Right atrium auricular region (tissue), 2 donors: Measurements from ENCODE around the gene SLC2A11. TPM values are rescaled to one million over a fixed set of nuclear protein-coding genes. Genes with fewer than 3 reads are reported as not detected.

Experiments
- DNase-seq: peaks from one replicate; pipeline ENCODE4 v3.0.0-alpha.2; 2019; ENCODE audit warnings: low spot score
- H3K27ac ChIP-seq, 2 donors: fragments of 200-600 bp; sonication (generic); 1 replicate in 1 of 2; 2 replicates in 1 of 2; pipeline ENCODE4 v1.5.1; 2016 to 2019
- H3K27me3 ChIP-seq, 2 donors: fragments of 200-600 bp; sonication (generic); one replicate each; pipeline versions ENCODE4 v1.5.1 to v1.6.0; 2017 to 2019
- H3K36me3 ChIP-seq: fragments of 200-600 bp; sonication (generic); one replicate; pipeline ENCODE4 v1.5.1; 2016
- H3K4me1 ChIP-seq, 2 donors: fragments of 200-600 bp; sonication (generic); one replicate each; pipeline versions ENCODE4 v1.5.1 to v1.6.0; 2017 to 2019
- H3K4me3 ChIP-seq, 2 donors: fragments of 200-600 bp; sonication (generic); 1 replicate in 1 of 2; 2 replicates in 1 of 2; pipeline ENCODE4 v1.5.1; 2017 to 2019; ENCODE audit warnings: mild to moderate bottlenecking in 1 of 2, moderate library complexity in 1 of 2
- H3K9me3 ChIP-seq, 2 donors: fragments of 200-600 bp; sonication (generic); one replicate each; pipeline ENCODE4 v1.5.1; 2019
- total RNA-seq, 2 donors: library from RNA; depleted of rRNA; stranded (reverse); fragments of >200 nt; gene quantifications; one replicate each; pipeline ENCODE4 v1.1.0, GENCODE V29; 2016
- TF ChIP-seq, protein P1 (sequence below), 2 donors: fragments of 200-600 bp; sonication (generic); IDR thresholded peaks; one replicate each; pipeline ENCODE4 v1.5.1; 2019; ENCODE audit warnings: antibody characterized with exemption in 2 of 2

SLC2A11 gene
- total RNA-seq, 2 donors from 2014 or later: 10.6 to 15.5 TPM

DNA sequence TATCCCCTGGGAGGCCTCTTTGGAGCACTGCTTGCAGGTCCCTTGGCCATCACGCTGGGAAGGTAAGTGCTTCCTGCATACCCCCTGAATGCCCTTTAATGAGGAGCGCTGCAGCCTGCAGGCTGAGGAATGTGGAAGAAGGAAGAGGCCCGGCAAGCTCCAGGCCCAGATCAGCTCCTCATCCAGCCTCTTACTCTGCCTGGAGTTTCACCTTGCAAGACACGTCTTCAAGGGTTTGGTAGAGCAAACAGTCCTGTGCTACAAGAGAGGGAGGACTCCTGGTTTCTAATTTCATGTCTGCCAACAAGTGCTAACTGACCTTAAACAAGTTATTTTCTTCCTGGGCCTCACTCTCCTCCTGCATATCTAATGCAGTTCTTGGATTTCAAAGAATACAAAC is 10.9 kb downstream of the SLC2A11 start:
- no peak for DNase-seq
- Histone ChIP-seq H3K4me1 (no peaks in the 10 kb centered on the region), H3K4me3 (no peak overlapping the region), H3K27ac (no peak overlapping the region), H3K9me3 (no peaks in the 10 kb centered on the region), H3K36me3 (peaks cover 18% of the 10 kb centered on the region), H3K27me3 (no peaks in the 10 kb centered on the region)
- TF ChIP-seq, protein P1, sequence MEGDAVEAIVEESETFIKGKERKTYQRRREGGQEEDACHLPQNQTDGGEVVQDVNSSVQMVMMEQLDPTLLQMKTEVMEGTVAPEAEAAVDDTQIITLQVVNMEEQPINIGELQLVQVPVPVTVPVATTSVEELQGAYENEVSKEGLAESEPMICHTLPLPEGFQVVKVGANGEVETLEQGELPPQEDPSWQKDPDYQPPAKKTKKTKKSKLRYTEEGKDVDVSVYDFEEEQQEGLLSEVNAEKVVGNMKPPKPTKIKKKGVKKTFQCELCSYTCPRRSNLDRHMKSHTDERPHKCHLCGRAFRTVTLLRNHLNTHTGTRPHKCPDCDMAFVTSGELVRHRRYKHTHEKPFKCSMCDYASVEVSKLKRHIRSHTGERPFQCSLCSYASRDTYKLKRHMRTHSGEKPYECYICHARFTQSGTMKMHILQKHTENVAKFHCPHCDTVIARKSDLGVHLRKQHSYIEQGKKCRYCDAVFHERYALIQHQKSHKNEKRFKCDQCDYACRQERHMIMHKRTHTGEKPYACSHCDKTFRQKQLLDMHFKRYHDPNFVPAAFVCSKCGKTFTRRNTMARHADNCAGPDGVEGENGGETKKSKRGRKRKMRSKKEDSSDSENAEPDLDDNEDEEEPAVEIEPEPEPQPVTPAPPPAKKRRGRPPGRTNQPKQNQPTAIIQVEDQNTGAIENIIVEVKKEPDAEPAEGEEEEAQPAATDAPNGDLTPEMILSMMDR (IDR thresholded peaks at IDR 0.05): no peak

- Histone ChIP-seq H3K4me3 (no peak overlapping the region), H3K9me3 (no peaks in the 10 kb centered on the region), H3K4me1 (no peaks in the 10 kb centered on the region), H3K36me3 (peaks cover 11% of the 10 kb centered on the region), H3K27me3 (no peaks in the 10 kb centered on the region), H3K27ac (no peak overlapping the region)
- DNase-seq: no peak
- TF ChIP-seq, protein P1 (IDR thresholded peaks at IDR 0.05): no peak
Measured at GRCh38 chr22:23874871-23875270, 17.2 kb downstream of the SLC2A11 start.

DNA sequence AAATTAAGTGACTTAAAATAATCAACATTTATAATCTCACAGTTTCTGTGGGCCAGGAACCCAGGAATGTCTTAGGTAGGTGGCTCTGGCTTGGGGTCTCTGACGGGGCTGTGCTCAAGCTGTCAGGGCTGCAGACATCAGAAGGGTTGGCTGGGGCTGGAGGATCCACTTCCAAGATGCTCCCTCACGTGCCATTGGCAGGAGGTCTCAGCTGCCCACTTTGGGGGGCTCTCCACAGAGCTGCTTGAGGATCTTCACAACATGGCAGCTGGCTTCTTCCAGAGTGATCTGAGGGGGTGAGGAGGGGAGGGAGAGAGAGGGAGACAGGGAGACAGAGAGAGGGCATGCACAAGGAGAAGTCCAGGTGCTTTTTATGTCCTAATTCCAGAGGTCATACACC is 18.1 kb downstream of the SLC2A11 start:
- Histone ChIP-seq H3K27me3 (no peaks in the 10 kb centered on the region), H3K36me3 (peaks cover 11% of the 10 kb centered on the region), H3K27ac (no peak overlapping the region), H3K4me3 (no peak overlapping the region), H3K4me1 (no peaks in the 10 kb centered on the region), H3K9me3 (no peaks in the 10 kb centered on the region)
- TF ChIP-seq, protein P1 (IDR thresholded peaks at IDR 0.05): no peak
- no peak for DNase-seq

GRCh38 chr22:23877566-23877965 is 19.9 kb downstream of the SLC2A11 start:
- Histone ChIP-seq H3K4me3 (no peak overlapping the region), H3K27ac (no peak overlapping the region), H3K9me3 (no peaks in the 10 kb centered on the region), H3K27me3 (no peaks in the 10 kb centered on the region), H3K36me3 (peaks cover 11% of the 10 kb centered on the region), H3K4me1 (no peaks in the 10 kb centered on the region)
- TF ChIP-seq, protein P1 (IDR thresholded peaks at IDR 0.05): no peak
- DNase-seq: no peak

DNA sequence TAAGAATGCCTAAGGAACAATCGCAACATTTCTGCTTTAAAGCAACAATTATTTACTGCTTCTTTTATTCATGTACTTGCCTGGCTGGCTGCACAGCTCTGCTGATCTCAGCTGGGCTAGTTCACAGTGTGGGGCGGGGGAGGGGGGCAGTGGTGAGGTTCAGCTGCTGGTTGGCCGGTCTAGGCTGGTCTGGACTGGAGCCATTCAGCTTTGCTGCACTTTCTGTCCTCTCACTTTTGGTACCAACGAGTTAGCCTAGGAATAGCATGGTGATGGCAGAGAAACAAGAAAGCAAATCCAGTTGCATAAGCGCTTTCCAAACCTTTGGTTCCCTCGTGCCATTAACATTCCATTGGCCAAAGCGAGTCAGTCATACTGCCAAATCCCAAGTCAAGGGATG is 20.5 kb downstream of the SLC2A11 start:
- Histone ChIP-seq H3K4me3 (no peak overlapping the region), H3K27ac (no peak overlapping the region), H3K27me3 (no peaks in the 10 kb centered on the region), H3K4me1 (no peaks in the 10 kb centered on the region), H3K9me3 (no peaks in the 10 kb centered on the region), H3K36me3 (peaks cover 11% of the 10 kb centered on the region)
- no peak for DNase-seq
- TF ChIP-seq, protein P1 (IDR thresholded peaks at IDR 0.05): no peak

GRCh38 chr22:23882370-23882769 is 24.7 kb downstream of the SLC2A11 start:
- no peak for DNase-seq
- Histone ChIP-seq H3K4me1 (no peaks in the 10 kb centered on the region), H3K27me3 (no peaks in the 10 kb centered on the region), H3K36me3 (no peaks in the 10 kb centered on the region), H3K4me3 (no peak overlapping the region), H3K9me3 (no peaks in the 10 kb centered on the region), H3K27ac (no peak overlapping the region)
- TF ChIP-seq, protein P1 (IDR thresholded peaks at IDR 0.05): no peak
